IMR-90 (cell line): ENCODE data around the gene MEF2D.

Source experiments
- CEBPB ChIP-seq: IDR thresholded peaks from 2 replicates; pipeline ENCODE4 v1.6.1; 2012; ENCODE audit warnings: low read depth, low read length, improper control_type of control experiment
- FOS ChIP-seq: fragments of 150-350 bp; IDR thresholded peaks from 2 replicates; pipeline ENCODE4 v1.6.1; 2016; ENCODE audit warnings: low read depth, low read length
- MAFK ChIP-seq: IDR thresholded peaks from 2 replicates; pipeline ENCODE4 v1.6.1; 2012; ENCODE audit warnings: low read depth, low read length, improper control_type of control experiment
- POLR2A ChIP-seq: IDR thresholded peaks from 2 replicates; pipeline ENCODE4 v1.6.1; 2012; ENCODE audit warnings: mild to moderate bottlenecking, low read depth, low read length
- RAD21 ChIP-seq: IDR thresholded peaks from 2 replicates; pipeline ENCODE4 v1.6.1; 2012; ENCODE audit warnings: low read length, improper control_type of control experiment
- RCOR1 ChIP-seq: IDR thresholded peaks from 2 replicates; pipeline ENCODE4 v1.6.1; 2012; ENCODE audit warnings: mild to moderate bottlenecking, low read length, improper control_type of control experiment; ENCODE audit not compliant: insufficient replicate concordance
- RFX5 ChIP-seq: IDR thresholded peaks from 2 replicates; pipeline ENCODE4 v1.8.0; 2012; ENCODE audit warnings: low read depth, mild to moderate bottlenecking, low read length, moderate library complexity
- SMC3 ChIP-seq: fragments of 150-350 bp; IDR thresholded peaks from 2 replicates; pipeline ENCODE4 v1.6.1; 2016; ENCODE audit warnings: low read depth, mild to moderate bottlenecking, antibody characterized with exemption, low read length, moderate library complexity
- TF ChIP-seq, protein P1 (sequence below): conservative IDR thresholded peaks from 2 replicates; pipeline ENCODE4 v1.5.1; 2012; ENCODE audit warnings: mild to moderate bottlenecking, low read depth, low read length, improper control_type of control experiment
- TF ChIP-seq, protein P2 (sequence below): fragments of 150-350 bp; IDR thresholded peaks from 2 replicates; pipeline ENCODE4 v1.6.1; 2016; ENCODE audit warnings: low read depth, mild to moderate bottlenecking, low read length, moderate library complexity, borderline replicate concordance

DNA sequence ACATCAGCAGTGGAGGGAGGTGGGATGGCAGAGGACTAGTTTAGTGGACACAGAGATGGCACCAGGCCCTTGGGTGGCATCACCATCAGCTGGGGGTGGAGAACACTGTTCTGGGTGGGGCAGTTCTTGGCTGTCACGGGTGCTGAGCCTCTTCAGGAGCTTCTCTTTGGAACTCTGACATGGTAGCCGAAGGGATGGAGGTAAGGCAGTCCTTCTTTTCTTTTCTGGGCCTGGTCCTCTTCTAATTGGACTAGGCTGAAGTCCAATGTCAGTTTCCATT, 8.3 kb upstream of the MEF2D start:
- TF ChIP-seq RAD21 (no peak), MAFK (no peak), POLR2A (no peak), RFX5 (no peak), FOS (no peak), SMC3 (no peak), RCOR1 (no peak), CEBPB (no peak)
- TF ChIP-seq, protein P1, sequence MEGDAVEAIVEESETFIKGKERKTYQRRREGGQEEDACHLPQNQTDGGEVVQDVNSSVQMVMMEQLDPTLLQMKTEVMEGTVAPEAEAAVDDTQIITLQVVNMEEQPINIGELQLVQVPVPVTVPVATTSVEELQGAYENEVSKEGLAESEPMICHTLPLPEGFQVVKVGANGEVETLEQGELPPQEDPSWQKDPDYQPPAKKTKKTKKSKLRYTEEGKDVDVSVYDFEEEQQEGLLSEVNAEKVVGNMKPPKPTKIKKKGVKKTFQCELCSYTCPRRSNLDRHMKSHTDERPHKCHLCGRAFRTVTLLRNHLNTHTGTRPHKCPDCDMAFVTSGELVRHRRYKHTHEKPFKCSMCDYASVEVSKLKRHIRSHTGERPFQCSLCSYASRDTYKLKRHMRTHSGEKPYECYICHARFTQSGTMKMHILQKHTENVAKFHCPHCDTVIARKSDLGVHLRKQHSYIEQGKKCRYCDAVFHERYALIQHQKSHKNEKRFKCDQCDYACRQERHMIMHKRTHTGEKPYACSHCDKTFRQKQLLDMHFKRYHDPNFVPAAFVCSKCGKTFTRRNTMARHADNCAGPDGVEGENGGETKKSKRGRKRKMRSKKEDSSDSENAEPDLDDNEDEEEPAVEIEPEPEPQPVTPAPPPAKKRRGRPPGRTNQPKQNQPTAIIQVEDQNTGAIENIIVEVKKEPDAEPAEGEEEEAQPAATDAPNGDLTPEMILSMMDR = no peak
- TF ChIP-seq, protein P2, sequence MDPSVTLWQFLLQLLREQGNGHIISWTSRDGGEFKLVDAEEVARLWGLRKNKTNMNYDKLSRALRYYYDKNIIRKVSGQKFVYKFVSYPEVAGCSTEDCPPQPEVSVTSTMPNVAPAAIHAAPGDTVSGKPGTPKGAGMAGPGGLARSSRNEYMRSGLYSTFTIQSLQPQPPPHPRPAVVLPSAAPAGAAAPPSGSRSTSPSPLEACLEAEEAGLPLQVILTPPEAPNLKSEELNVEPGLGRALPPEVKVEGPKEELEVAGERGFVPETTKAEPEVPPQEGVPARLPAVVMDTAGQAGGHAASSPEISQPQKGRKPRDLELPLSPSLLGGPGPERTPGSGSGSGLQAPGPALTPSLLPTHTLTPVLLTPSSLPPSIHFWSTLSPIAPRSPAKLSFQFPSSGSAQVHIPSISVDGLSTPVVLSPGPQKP = no peak
